Liver (tissue), 9 donors: ENCODE measurements around the gene DCAF16. TPM values are rescaled to one million over a fixed set of nuclear protein-coding genes. Genes with fewer than 3 reads are reported as not detected.

Experiments
- DNase-seq: peaks from one replicate; pipeline ENCODE4 v3.0.0-alpha.2; 2017; ENCODE audit warnings: low spot score
- H3K27ac ChIP-seq, 2 donors: one replicate each; pipeline ENCODE4 v1.7.0; 2013; ENCODE audit warnings: inconsistent platforms in 2 of 2, low read length in 2 of 2, control low read depth in 1 of 2, low read depth in 1 of 2, mild to moderate bottlenecking in 1 of 2
- H3K27me3 ChIP-seq, 4 donors: one replicate each; pipeline versions ENCODE4 v1.6.1 to v1.7.0; 2013; ENCODE audit warnings: low read length in 3 of 4, inconsistent platforms in 1 of 4, mild to moderate bottlenecking in 1 of 4, moderate library complexity in 1 of 4; ENCODE audit not compliant: control insufficient read depth in 4 of 4, insufficient read depth in 4 of 4
- H3K36me3 ChIP-seq, 4 donors: one replicate each; pipeline versions ENCODE4 v1.6.1 to v1.7.0; 2013; ENCODE audit warnings: low read length in 3 of 4, mild to moderate bottlenecking in 3 of 4, low read depth in 1 of 4, moderate library complexity in 1 of 4; ENCODE audit not compliant: control insufficient read depth in 4 of 4, insufficient read depth in 3 of 4
- H3K4me1 ChIP-seq, 4 donors: one replicate each; pipeline versions ENCODE4 v1.6.1 to v1.7.0; 2013; ENCODE audit warnings: low read length in 3 of 4, mild to moderate bottlenecking in 3 of 4, moderate library complexity in 1 of 4; ENCODE audit not compliant: control insufficient read depth in 4 of 4, insufficient read depth in 4 of 4
- H3K4me3 ChIP-seq, 3 donors: one replicate each; pipeline versions ENCODE4 v1.6.1 to v1.7.0; 2013; ENCODE audit warnings: low read length in 3 of 3, control low read depth in 1 of 3, low read depth in 1 of 3, mild to moderate bottlenecking in 1 of 3
- H3K9ac ChIP-seq, 2 donors: one replicate each; pipeline ENCODE4 v1.7.0; 2013; ENCODE audit warnings: low read length in 2 of 2, mild to moderate bottlenecking in 2 of 2, moderate library complexity in 2 of 2, control low read depth in 1 of 2, low read depth in 1 of 2
- H3K9me3 ChIP-seq, 4 donors: one replicate each; pipeline versions ENCODE4 v1.6.1 to v1.7.0; 2013; ENCODE audit warnings: low read length in 3 of 4; ENCODE audit not compliant: control insufficient read depth in 4 of 4
- ATF3 ChIP-seq: IDR thresholded peaks from 2 replicates; pipeline ENCODE4 v1.6.1; 2016; ENCODE audit warnings: antibody characterized with exemption
- EGR1 ChIP-seq, 2 donors: IDR thresholded peaks; 2 replicates each; pipeline ENCODE4 v1.6.1; 2016 to 2018; ENCODE audit warnings: antibody characterized with exemption in 2 of 2, low read depth in 2 of 2
- FOXA1 ChIP-seq: IDR thresholded peaks from 2 replicates; pipeline ENCODE4 v1.6.1; 2016; ENCODE audit warnings: antibody characterized with exemption
- FOXA2 ChIP-seq: IDR thresholded peaks from 2 replicates; pipeline ENCODE4 v1.6.1; 2016; ENCODE audit warnings: antibody characterized with exemption
- GABPA ChIP-seq, 2 donors: IDR thresholded peaks in 1 of 2; conservative IDR thresholded peaks in 1 of 2; 2 replicates each; pipeline ENCODE4 v1.6.1; 2016; ENCODE audit warnings: antibody characterized with exemption in 2 of 2, mild to moderate bottlenecking in 1 of 2, moderate library complexity in 1 of 2
- HNF4A ChIP-seq, 2 donors: conservative IDR thresholded peaks; 2 replicates each; pipeline ENCODE4 v1.6.1; 2016; ENCODE audit warnings: antibody characterized with exemption in 2 of 2, mild to moderate bottlenecking in 2 of 2
- HNF4G ChIP-seq: IDR thresholded peaks from 2 replicates; pipeline ENCODE4 v1.6.1; 2016; ENCODE audit warnings: antibody characterized with exemption
- JUND ChIP-seq, 2 donors: IDR thresholded peaks; 2 replicates each; pipeline ENCODE4 v1.6.1; 2016; ENCODE audit warnings: antibody characterized with exemption in 2 of 2
- MAX ChIP-seq: IDR thresholded peaks from 2 replicates; pipeline ENCODE4 v1.6.1; 2016; ENCODE audit warnings: antibody characterized with exemption
- NR2F2 ChIP-seq: IDR thresholded peaks from 2 replicates; pipeline ENCODE4 v1.6.1; 2016; ENCODE audit warnings: antibody characterized with exemption
- RAD21 ChIP-seq, 2 donors: IDR thresholded peaks; 2 replicates each; pipeline ENCODE4 v1.6.1; 2016; ENCODE audit warnings: antibody characterized with exemption in 2 of 2, mild to moderate bottlenecking in 2 of 2
- REST ChIP-seq: IDR thresholded peaks from 2 replicates; pipeline ENCODE4 v1.6.1; 2016; ENCODE audit warnings: antibody characterized with exemption, mild to moderate bottlenecking
- RXRA ChIP-seq, 2 donors: IDR thresholded peaks; 2 replicates each; pipeline ENCODE4 v1.6.1; 2017 to 2018; ENCODE audit warnings: antibody characterized with exemption in 2 of 2, mild to moderate bottlenecking in 1 of 2
- SP1 ChIP-seq: IDR thresholded peaks from 2 replicates; pipeline ENCODE4 v1.6.1; 2018; ENCODE audit warnings: antibody characterized with exemption, mild to moderate bottlenecking
- TAF1 ChIP-seq: conservative IDR thresholded peaks from 2 replicates; pipeline ENCODE4 v1.6.1; 2016; ENCODE audit warnings: antibody characterized with exemption, mild to moderate bottlenecking
- YY1 ChIP-seq: IDR thresholded peaks from 2 replicates; pipeline ENCODE4 v1.6.1; 2016; ENCODE audit warnings: antibody characterized with exemption, mild to moderate bottlenecking
- ZBTB33 ChIP-seq: IDR thresholded peaks from 2 replicates; pipeline ENCODE4 v1.6.1; 2016; ENCODE audit warnings: antibody characterized with exemption
- WGBS: extraction: QIAGEN DNeasy Blood & Tissue Kit; methylation state at CpG from one replicate; pipeline ENCODE4 v1.1.7; 2013; 5-methylcytosine and 5-hydroxymethylcytosine counted together
- polyA plus RNA-seq, 2 donors: library from polyadenylated mRNA; stranded (reverse) in 1 of 2; unstranded in 1 of 2; fragments of 200-250 nt in 1 of 2; fragments of >200 nt in 1 of 2; fragmentation: Nextera tagmentation in 1 of 2; extraction: Ambion mirVana in 1 of 2; gene quantifications; one replicate each; pipeline versions ENCODE4 v1.2.1 to v1.2.3, GENCODE V29; 2013 to 2015
- total RNA-seq, 2 donors: library from RNA; depleted of rRNA; stranded (reverse); fragments of >200 nt; gene quantifications; one replicate each; pipeline ENCODE4 v1.2.3, GENCODE V29; 2014
- TF ChIP-seq, protein P1 (sequence below): fragments of 150-350 bp; IDR thresholded peaks from 2 replicates; pipeline ENCODE4 v1.5.1; 2017; ENCODE audit warnings: improper control_type of control experiment, low read depth, low read length; ENCODE audit not compliant: missing input control
- donor health status: healthy.
- donor health status: healthy.
- donor health status: healthy.
- donor health status: healthy.
- donor health status: healthy.

Gene DCAF16
- total and polyA plus RNA-seq, 4 donors: 1.6 to 13.4 (median 5.0) TPM

DNA sequence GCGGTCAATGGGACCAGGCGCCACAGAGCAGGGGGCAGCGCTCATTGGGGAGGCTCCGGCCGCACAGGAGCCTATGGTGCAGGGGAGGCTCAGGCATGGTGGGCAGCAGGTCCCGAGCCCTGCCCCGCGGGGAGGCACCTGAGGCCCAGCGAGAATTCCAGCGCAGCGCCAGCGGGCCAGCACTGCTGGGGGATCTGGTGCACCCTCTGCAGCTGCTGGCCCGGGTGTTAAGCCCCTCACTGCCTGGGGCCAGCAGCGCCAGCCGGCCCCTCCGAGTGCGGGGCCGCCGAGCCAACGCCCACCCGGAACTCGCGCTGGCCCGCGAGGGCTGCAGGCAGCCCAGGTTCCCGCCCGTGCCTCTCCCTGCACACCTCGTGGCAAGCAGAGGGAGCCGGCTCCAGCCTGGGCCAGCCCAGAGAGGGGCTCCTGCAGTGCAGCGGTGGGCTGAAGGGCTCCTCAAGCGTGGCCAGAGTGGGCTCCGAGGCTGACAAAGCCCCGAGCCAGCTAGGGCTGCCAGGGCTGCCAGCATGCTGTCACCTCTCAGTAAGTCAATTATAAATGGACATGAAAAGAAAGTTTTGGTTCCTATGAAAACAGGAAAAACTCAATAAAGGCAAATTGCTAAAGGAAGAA, 43.6 kb downstream of the DCAF16 start:
- Histone ChIP-seq H3K9ac (no peak overlapping the region), H3K36me3 (no peaks in the 10 kb centered on the region), H3K27me3 (peaks cover 0 to 3% (median under 1%) of the 10 kb centered on the region in 4 donors), H3K4me1 (no peaks in the 10 kb centered on the region), H3K4me3 (no peak overlapping the region), H3K9me3 (peaks cover 0 to 7% (median 0%) of the 10 kb centered on the region in 4 donors), H3K27ac (no peak overlapping the region)
- no peak for DNase-seq
- TF ChIP-seq FOXA1: no peak
- no peak for TF ChIP-seq HNF4A (conservative IDR thresholded peaks at IDR 0.05)
- no peak for TF ChIP-seq RXRA (IDR thresholded peaks at IDR 0.05)
- TF ChIP-seq JUND (IDR thresholded peaks at IDR 0.05): no peak
- TF ChIP-seq TAF1: no peak
- TF ChIP-seq NR2F2: no peak
- 92% methylated on average over 33 of the region's 33 CpGs for WGBS

DNA sequence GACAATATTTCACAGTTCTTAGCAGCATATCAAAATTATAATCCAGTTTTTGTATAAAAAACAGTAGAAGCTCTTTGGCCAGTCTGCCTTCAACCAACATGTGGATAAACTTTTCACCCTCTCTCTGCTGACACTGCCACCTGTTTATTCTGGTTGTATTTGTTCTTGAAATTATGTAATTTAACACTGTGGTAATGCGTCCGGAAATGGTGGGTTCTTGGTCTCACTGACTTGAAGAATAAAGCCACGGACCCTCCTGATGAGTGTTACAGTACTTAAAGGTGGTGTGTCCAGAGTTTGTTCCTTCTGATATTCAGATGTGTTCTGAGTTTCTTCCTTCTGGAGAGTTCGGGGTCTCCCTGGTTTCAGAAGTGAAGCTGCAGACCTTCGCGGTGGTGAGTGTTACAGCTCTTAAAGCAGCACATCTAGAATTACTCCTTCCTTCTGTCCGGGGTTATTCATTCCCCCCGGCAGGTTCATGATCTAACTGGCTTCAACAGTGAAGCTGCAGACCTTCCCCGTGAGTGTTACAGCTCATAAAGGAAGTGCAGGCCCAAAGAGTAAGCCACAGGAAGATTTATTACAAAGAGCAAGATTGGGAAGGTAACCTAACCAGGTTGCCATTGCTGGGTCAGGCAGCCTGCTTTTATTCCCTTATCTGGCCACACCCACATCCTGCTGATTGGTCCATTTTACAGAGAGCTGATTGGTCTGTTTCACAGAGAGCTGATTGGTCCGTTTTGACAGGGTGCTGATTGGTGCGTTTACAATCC, 44.9 kb downstream of the DCAF16 start:
- WGBS: 79% methylated on average over 11 of the region's 11 CpGs
- Histone ChIP-seq H3K27me3 (peaks cover 0 to 3% (median under 1%) of the 10 kb centered on the region in 4 donors), H3K36me3 (no peaks in the 10 kb centered on the region), H3K9ac (no peak overlapping the region), H3K4me1 (no peaks in the 10 kb centered on the region), H3K9me3 (peaks cover 0 to 7% (median 0%) of the 10 kb centered on the region in 4 donors), H3K27ac (no peak overlapping the region), H3K4me3 (no peak overlapping the region)
- TF ChIP-seq YY1 (no peak), HNF4A (conservative IDR thresholded peaks at IDR 0.05) (no peak), ZBTB33 (no peak), REST (no peak), RXRA (IDR thresholded peaks at IDR 0.05) (no peak), MAX (no peak), TAF1 (no peak), NR2F2 (no peak), EGR1 (IDR thresholded peaks at IDR 0.05; ENCODE audit: low read depth in 2 of 2) (no peak), GABPA (IDR thresholded peaks at IDR 0.05 in 1 of 2, conservative IDR thresholded peaks at IDR 0.05 in 1 of 2) (no peak), RAD21 (IDR thresholded peaks at IDR 0.05) (no peak), ATF3 (no peak), FOXA1 (no peak), JUND (IDR thresholded peaks at IDR 0.05) (no peak), SP1 (no peak), FOXA2 (no peak), HNF4G (no peak)
- TF ChIP-seq, protein P1, sequence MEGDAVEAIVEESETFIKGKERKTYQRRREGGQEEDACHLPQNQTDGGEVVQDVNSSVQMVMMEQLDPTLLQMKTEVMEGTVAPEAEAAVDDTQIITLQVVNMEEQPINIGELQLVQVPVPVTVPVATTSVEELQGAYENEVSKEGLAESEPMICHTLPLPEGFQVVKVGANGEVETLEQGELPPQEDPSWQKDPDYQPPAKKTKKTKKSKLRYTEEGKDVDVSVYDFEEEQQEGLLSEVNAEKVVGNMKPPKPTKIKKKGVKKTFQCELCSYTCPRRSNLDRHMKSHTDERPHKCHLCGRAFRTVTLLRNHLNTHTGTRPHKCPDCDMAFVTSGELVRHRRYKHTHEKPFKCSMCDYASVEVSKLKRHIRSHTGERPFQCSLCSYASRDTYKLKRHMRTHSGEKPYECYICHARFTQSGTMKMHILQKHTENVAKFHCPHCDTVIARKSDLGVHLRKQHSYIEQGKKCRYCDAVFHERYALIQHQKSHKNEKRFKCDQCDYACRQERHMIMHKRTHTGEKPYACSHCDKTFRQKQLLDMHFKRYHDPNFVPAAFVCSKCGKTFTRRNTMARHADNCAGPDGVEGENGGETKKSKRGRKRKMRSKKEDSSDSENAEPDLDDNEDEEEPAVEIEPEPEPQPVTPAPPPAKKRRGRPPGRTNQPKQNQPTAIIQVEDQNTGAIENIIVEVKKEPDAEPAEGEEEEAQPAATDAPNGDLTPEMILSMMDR: no peak
- no peak for DNase-seq
